GM18508 (cell line): ENCODE data around the gene SPTAN1.

Experiments
- ATAC-seq: cut with Tn5 transposase; IDR thresholded peaks from one replicate; pipeline ENCODE4 v1.9.1; 2021; ENCODE audit warnings: moderate number of reproducible peaks; ENCODE audit not compliant: insufficient read depth, unreplicated experiment

The SPTAN1 gene

GRCh38 chr9:128593039-128593438 is 40.7 kb downstream of the SPTAN1 start:
- ATAC-seq = no peak

GRCh38 chr9:128593856-128594255 is 41.5 kb downstream of the SPTAN1 start:
- ATAC-seq = no peak

DNA sequence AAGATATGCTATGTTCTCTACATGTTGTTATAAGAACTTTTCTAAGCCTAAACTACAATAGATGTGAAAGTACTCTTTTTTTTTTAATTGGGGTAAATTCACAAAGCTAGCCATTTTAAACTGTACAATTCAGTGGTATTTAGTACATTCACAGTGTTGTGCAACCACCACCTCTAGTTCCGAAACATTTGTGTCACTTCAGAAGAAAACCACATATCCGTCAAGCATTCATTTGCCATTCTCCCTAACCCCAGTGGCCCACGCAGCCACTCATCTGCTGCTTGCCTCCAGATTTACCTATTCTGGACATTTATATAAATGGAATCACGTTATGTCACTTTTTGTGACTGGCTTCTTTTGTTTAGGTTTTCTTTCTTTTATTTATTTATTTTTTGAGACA is 43.1 kb downstream of the SPTAN1 start:
- no peak for ATAC-seq

DNA sequence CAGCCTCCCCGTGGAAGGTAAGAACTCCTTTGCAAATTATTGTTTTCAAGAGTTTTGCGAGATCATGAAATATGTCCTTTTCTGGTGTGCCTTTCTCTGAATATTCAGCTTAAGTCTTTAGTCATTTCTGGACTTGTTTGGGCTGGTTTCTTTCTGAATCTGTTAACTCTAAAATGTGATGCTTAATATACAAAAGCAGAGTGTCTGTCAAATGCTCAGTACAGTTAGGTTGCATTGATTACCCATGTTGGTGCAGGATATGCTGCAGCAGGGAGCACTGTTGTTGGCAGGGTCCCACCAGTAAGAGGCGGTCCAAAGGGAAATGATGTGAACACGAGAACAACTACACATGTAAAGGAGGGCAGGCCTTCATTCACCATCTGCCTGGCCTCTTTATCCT is 47.7 kb downstream of the SPTAN1 start:
- no peak for ATAC-seq

DNA sequence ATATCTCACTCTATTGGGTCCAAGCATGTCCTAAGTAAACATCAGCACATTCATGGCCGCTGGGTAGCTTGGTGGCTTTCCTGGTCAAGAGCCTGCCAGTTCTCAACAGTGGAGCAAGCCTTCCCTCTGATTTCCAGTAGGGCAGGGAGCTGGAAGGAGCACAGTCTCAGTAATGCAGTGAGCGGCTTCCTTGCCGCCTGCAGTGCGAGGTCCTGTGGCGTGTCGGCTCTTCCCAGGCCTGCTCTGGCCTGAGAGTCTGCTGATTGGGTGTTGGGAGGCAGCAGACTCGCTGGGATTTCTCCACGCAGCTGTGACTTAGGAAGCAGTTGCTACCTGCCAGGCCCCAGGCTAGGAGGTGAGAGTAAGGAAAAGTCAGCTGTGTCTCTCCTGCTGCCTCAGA is 51.3 kb downstream of the SPTAN1 start:
- ATAC-seq = no peak

DNA sequence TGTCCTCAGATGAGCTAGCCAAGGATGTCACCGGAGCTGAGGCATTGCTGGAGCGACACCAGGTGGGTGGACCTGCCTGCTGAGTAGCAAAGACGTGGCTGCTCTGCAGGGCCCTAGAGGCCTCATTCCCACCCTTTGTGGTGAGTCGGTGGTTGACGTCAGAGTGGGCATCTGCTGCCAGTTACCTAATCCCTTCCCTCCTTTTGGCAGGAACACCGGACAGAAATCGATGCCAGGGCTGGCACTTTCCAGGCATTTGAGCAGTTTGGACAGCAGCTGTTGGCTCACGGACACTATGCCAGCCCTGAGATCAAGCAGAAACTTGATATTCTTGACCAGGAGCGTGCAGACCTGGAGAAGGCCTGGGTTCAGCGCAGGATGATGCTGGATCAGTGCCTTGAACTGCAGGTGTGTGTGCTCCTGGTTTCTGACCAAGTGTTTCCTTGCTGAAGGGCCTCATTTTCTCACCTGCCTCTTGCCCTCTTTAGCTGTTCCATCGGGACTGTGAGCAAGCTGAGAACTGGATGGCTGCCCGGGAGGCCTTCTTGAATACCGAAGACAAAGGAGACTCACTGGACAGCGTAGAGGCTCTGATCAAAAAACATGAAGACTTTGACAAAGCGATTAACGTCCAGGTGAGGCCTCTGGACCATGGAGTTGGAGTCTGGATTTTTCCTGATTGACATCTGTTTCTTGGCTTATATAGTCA is 55.4 kb downstream of the SPTAN1 start:
- no peak for ATAC-seq

- no peak for ATAC-seq
Measured at GRCh38 chr9:128610897-128611296, 58.5 kb downstream of the SPTAN1 start.

DNA sequence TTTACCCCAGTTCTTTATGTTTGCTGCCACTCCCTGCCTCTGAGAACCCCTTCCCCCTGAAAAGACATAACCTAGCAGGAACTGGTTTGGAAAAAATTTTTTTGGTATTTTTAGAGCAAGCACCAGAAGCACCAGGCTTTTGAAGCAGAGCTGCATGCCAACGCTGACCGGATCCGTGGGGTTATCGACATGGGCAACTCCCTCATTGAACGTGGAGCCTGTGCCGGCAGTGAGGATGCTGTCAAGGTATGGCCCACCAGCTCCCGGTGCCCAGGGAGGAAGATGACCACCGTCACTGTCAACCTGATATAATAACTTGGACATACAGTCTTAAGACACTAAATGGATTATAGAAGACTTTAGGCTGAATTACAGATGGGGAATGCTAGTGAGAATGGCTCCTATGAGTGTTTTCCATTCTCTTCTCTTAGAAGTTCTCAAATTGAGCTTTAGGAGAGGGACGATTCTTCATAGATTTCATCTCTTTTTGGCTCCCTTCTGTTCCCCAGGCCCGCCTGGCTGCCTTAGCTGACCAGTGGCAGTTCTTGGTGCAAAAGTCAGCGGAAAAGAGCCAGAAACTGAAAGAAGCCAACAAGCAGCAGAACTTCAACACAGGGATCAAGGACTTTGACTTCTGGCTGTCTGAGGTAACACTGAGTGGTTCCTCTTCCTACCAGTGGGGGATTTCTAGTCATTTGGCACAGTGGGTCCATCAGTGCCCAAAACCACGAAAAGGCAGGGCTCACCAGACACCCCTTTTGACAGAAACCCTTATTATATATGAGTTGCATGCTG is 59.4 kb downstream of the SPTAN1 start:
- ATAC-seq = no peak

DNA sequence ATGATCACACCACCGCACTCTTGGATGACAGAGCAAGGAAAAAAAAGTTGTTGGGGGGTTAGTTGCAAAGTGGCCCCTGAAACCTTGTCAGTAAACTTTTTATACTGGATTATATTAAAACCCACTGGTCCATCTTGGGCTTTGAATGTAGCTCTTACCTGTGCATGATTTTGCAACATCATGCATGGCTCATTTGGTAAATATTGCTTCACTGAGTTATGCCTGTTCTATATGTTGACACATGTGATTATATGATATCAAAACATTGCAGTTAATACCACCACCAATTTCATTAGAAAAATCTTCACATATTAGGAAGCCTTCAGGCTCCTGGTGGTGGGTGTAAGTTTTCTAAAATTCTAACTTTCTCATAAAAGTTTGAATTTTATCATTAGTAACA is 62.3 kb downstream of the SPTAN1 start:
- no peak for ATAC-seq

DNA sequence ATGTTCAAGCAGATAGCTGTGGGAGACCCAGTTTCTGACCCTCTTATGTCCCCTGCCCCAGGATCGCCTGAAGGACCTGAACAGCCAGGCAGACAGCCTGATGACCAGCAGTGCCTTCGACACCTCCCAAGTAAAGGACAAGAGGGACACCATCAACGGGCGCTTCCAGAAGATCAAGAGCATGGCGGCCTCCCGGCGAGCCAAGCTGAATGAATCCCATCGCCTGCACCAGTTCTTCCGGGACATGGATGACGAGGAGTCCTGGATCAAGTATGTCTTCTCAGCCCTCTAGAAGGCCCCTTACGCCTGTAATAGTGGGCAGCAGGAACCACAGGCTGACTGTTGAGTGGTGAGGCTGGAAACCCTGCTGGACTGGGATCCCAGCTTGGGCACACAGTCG is 63.2 kb downstream of the SPTAN1 start:
- ATAC-seq = no peak

DNA sequence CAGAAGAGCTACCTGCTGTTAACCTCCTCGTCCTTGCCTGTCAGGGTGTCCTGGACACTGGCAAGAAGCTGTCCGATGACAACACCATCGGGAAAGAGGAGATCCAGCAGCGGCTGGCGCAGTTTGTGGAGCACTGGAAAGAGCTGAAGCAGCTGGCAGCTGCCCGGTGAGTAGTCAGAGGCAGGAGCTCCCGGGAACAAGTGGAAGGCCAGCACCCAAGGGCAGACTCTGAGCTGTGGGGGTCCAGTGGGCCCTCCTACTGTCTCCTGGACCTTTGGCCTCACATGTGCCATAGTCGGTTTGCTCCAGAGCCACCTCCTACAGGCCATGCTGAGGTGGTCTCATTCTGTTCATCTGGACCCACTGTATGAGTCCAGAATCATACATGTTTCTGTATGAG is 65.6 kb downstream of the SPTAN1 start:
- no peak for ATAC-seq

DNA sequence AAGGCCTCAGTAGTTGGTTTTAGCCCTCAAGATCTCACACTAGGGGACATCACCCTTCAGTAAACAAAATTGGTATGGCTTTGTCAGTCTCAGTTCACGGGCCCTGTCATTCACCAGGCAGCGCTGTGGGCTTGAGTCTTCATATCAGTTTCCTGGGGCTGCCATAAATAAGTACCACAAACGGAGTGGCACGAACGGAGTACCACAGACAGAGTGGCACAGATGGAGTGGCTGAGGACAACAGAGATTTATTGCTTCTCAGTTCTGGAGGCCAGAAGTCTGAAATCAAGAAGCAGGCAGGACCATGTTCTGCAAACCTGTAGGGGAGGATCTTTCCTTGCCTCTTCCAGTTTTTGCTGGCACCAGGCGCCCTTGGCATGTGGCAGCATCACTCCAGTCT is 66.7 kb downstream of the SPTAN1 start:
- no peak for ATAC-seq

- ATAC-seq = no peak
Measured at GRCh38 chr9:128619779-128620178, 67.4 kb downstream of the SPTAN1 start.

GRCh38 chr9:128621730-128622455 is 69.5 kb downstream of the SPTAN1 start:
- no peak for ATAC-seq

DNA sequence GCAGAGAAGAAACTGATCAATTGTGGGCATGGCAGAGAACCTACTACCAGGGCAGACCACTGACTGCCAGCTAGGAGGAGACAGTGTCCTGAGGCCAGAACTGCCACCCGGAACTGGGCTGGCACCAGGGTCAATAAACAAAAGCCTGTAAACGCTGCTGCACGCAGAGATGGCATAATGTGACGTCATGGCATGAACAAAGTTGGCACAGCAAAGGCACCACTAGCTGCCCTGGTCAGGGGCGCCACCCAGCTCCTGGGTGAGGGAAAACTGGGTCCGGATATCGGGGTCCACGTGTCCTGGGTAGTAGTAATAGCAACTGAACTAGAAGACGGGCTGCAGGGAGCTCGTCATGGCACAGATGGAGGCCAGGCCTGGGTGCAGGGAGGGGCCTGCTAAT is 72.2 kb downstream of the SPTAN1 start:
- no peak for ATAC-seq

DNA sequence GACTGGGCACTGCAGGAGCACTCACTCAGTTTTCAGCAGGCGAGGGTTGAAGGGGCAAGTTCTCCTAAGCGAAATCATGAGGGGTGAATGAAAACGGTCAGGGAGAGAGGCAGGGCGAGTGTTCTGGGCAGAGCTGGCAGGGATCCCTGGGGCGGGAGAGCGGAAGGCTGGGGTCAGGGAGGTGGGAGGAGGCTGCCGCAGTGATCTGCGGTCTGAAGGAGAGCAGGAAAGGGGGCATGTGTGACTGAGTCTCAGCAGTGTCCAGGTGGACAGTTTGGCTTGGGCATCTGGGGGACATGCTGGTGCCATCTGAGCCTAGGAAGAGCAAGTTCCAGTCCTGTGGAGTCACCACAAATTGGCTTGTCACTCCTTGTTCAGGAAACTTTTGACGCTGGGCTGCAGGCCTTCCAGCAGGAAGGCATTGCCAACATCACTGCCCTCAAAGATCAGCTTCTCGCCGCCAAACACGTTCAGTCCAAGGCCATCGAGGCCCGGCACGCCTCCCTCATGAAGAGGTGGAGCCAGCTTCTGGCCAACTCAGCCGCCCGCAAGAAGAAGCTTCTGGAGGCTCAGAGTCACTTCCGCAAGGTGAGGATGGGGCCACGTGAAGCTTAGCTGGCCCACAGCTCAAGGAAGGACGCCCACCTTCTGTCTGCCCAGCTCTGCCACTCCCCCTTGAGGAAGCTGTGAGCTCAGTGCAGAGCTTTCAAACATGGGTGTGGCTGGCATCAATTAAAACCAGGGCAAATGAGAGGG is 73.2 kb downstream of the SPTAN1 start:
- no peak for ATAC-seq

DNA sequence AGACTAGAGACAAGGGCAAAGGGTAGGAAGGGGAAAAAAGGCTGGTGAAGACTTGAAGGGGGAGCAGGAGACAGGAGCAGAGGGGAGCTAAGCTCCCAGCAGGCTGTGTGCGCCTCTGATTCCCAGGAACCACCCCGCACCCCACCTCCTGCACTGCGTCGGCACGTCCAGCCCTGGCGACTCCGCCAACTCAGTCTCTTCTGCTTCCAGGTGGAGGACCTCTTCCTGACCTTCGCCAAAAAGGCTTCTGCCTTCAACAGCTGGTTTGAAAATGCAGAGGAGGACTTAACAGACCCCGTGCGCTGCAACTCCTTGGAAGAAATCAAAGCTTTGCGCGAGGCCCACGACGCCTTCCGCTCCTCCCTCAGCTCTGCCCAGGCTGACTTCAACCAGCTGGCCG is 73.8 kb downstream of the SPTAN1 start:
- ATAC-seq = no peak

GRCh38 chr9:128627127-128627715 is 74.8 kb downstream of the SPTAN1 start:
- ATAC-seq = no peak

GRCh38 chr9:128627906-128628305 is 75.5 kb downstream of the SPTAN1 start:
- no peak for ATAC-seq

GRCh38 chr9:128628471-128629048 is 76.2 kb downstream of the SPTAN1 start:
- no peak for ATAC-seq
